ENCODE results near the gene PCNX4.
A peak's percentile ranks its signal among the peaks of the same experiment; 100 is the strongest.

The PCNX4 gene

DNA sequence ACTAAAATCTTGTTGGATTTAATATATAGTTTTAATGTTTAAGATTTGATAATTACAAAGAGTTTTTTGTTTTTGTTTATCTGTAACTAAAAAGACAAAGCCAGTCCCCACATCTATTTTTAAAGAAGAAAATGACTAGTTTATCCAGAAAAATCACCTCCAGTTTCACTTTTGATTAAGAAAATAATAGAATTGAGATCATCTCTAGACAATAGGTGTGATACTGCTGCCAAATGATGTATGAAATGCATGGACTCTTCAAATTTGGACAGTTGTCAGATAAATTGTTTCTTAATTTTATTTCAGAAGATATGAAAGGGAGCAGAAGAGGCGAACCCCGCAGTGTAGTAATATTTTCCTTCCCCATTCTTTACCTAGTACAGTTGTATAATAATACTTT lies 20.0 kb downstream of the PCNX4 start:
- TF ChIP-seq CTCF (IDR thresholded peaks at IDR 0.05; ENCODE audit: borderline replicate concordance, control extremely low read depth, extremely low read depth, insufficient read depth, missing control alignments) = no peak
- peak; percentile 34 for DNase-seq (ENCODE audit: low spot score)
- in situ Hi-C loops (cut with MboI; ENCODE audit: low sequenced_read_pairs, unreplicated experiment) = no loop called here

DNA sequence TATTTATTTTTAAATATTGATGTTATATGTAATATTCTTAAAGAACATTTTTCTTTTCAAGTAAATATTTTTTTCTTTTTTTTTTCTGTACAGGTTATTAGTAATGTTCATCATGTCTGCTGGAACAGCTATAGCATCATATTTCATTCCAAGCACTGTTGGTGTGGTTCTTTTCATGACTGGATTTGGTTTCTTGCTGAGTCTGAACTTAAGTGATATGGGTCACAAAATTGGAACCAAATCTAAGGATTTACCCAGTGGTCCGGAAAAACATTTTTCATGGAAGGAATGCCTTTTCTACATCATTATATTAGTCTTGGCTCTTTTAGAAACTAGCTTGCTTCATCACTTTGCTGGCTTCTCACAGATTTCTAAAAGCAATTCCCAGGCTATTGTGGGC lies 23.2 kb downstream of the PCNX4 start:
- DNase-seq (ENCODE audit: low spot score) = no peak
- in situ Hi-C loops (cut with MboI; ENCODE audit: low sequenced_read_pairs, unreplicated experiment) = no loop called here
- no peak for TF ChIP-seq CTCF (IDR thresholded peaks at IDR 0.05; ENCODE audit: borderline replicate concordance, control extremely low read depth, extremely low read depth, insufficient read depth, missing control alignments)

GRCh38 chr14:60116181-60116580 lies 24.5 kb downstream of the PCNX4 start:
- TF ChIP-seq CTCF (IDR thresholded peaks at IDR 0.05; ENCODE audit: borderline replicate concordance, control extremely low read depth, extremely low read depth, insufficient read depth, missing control alignments) = no peak
- in situ Hi-C loops (cut with MboI; ENCODE audit: low sequenced_read_pairs, unreplicated experiment) = no loop called here
- DNase-seq (ENCODE audit: low spot score) = no peak

DNA sequence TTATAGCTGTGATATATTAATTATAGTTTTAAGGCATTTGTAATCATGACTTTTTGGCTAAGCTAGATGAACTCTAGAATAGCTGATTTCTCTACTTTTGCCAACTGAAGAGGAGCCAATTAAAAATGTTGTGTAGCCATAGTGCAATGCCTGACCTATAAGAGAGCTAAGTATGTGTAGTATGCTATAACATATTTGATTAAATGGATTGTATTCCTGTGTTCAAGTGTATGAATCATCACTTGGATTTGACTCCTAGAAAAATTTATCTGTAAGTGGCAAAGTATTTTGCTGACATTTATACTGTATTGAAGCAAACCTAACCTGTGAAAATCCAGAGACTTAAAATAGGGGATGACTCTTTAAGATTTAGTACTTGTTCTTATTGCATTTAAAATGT lies 34.2 kb downstream of the PCNX4 start:
- in situ Hi-C loops (cut with MboI; ENCODE audit: low sequenced_read_pairs, unreplicated experiment) = no loop called here
- TF ChIP-seq CTCF (IDR thresholded peaks at IDR 0.05; ENCODE audit: borderline replicate concordance, control extremely low read depth, extremely low read depth, insufficient read depth, missing control alignments) = no peak
- no peak for DNase-seq (ENCODE audit: low spot score)

DNA sequence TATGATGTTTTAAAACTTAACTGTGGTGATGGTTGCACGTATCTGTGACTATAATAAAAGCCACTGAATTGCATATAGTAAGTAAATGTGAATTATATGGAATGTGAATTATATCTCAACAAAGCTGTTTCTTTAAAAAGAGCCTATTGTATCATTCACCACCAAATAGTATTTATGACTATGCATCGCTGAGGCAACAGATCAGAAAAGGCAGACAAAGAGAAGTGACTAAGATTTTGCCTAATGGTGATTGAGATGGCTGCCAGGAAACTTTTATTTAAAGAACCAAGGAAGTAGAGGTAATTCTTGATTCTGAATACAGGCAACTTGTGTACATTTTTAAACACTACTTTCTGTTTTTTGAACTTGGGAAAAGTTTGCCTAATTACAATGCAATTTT lies 41.8 kb downstream of the PCNX4 start:
- no peak for DNase-seq (ENCODE audit: low spot score)
- in situ Hi-C loops (cut with MboI; ENCODE audit: low sequenced_read_pairs, unreplicated experiment) = no loop called here
- TF ChIP-seq CTCF (IDR thresholded peaks at IDR 0.05; ENCODE audit: borderline replicate concordance, control extremely low read depth, extremely low read depth, insufficient read depth, missing control alignments) = no peak

GRCh38 chr14:60134702-60135101 lies 43.0 kb downstream of the PCNX4 start:
- DNase-seq (ENCODE audit: low spot score) = no peak
- no peak for TF ChIP-seq CTCF (IDR thresholded peaks at IDR 0.05; ENCODE audit: borderline replicate concordance, control extremely low read depth, extremely low read depth, insufficient read depth, missing control alignments)
- in situ Hi-C loops (cut with MboI; ENCODE audit: low sequenced_read_pairs, unreplicated experiment) = no loop called here

GRCh38 chr14:60151715-60152114 lies 60.0 kb downstream of the PCNX4 start:
- DNase-seq (ENCODE audit: low spot score) = no peak

More at GRCh38 chr14:60151715-60152114, 60.0 kb downstream of the PCNX4 start:
- in situ Hi-C loops (cut with MboI; ENCODE audit: low sequenced_read_pairs, unreplicated experiment) = no loop called here
- TF ChIP-seq CTCF (IDR thresholded peaks at IDR 0.05; ENCODE audit: borderline replicate concordance, control extremely low read depth, extremely low read depth, insufficient read depth, missing control alignments) = no peak
